ENCODE results near the gene NMRK1. TPM values are rescaled to one million over a fixed set of nuclear protein-coding genes. Genes with fewer than 3 reads are reported as not detected.
A peak's percentile ranks its signal among the peaks of the same experiment; 100 is the strongest.

Gene NMRK1
- total and polyA plus RNA-seq, 2 of the 13 experiments (the other 11 are each of a cell fraction or from before 2014, with no cell fraction given): 9.1 to 12.9 TPM

GRCh38 chr9:75087824-75088645, at the start of gene NMRK1, which contains the start of gene OSTF1 (continued):
- peak; percentile 77 for TF ChIP-seq ZMYM3 (CRISPR knock-in tag; IDR thresholded peaks at IDR 0.05)
- no peak for TF ChIP-seq ZNF331 (CRISPR knock-in tag; IDR thresholded peaks at IDR 0.05)
- TF ChIP-seq ZNF207 (IDR thresholded peaks at IDR 0.05; ENCODE audit: borderline replicate concordance): no peak
- TF ChIP-seq JUND (CRISPR knock-in tag; IDR thresholded peaks at IDR 0.05): peak; percentile 59; the same call in 1 of the 2 replicates
- no peak for TF ChIP-seq ARHGAP35 (CRISPR knock-in tag; IDR thresholded peaks at IDR 0.05; ENCODE audit: borderline replicate concordance)
- no peak for TF ChIP-seq KIAA2018 (CRISPR knock-in tag; IDR thresholded peaks at IDR 0.05; ENCODE audit: borderline replicate concordance)
- no peak for TF ChIP-seq ZSCAN22 (CRISPR knock-in tag; IDR thresholded peaks at IDR 0.05)
- no peak for TF ChIP-seq ZNF124 (CRISPR knock-in tag; IDR thresholded peaks at IDR 0.05)
- no peak for TF ChIP-seq DBP (CRISPR knock-in tag; IDR thresholded peaks at IDR 0.05; ENCODE audit: not compliant biosample characterization)
- no peak for TF ChIP-seq ZBTB4 (CRISPR knock-in tag; IDR thresholded peaks at IDR 0.05; ENCODE audit: borderline replicate concordance)
- TF ChIP-seq ATF3 (CRISPR knock-in tag; IDR thresholded peaks at IDR 0.05): no peak
- no peak for TF ChIP-seq FOSL1 (CRISPR knock-in tag; IDR thresholded peaks at IDR 0.05; ENCODE audit: borderline replicate concordance)
- no peak for TF ChIP-seq ZNF296 (CRISPR knock-in tag; conservative IDR thresholded peaks at IDR 0.05)

All from HepG2 (cell line).